ENCODE measurements around the gene VAMP4.

DNA sequence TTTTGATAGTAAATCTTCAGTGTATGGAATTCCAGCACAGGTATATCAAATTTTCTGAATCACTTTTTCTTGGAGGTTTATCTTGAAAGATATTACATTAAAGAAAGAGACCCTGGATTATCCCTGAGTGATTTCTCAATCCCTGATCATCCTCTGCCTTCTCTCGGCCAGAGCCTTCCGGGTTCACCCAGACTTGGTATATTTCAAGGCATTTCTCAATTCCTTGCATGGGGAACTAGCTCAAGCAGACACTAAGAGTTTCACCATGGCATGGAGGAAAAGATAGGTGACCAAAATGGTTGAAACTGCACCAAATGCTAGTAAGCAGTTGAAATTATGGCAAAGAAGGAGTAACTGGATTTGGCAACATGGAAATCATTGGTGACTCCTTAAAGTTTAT is 5.7 kb downstream of the VAMP4 start:
- TF ChIP-seq SMAD5 (IDR thresholded peaks at IDR 0.05; ENCODE audit: low read depth) (no peak), KAT2A (conservative IDR thresholded peaks at IDR 0.05; ENCODE audit: control insufficient read depth, low read depth, low read length) (no peak), SP1 (IDR thresholded peaks at IDR 0.05; ENCODE audit: low read depth, low read length) (no peak), SUZ12 (IDR thresholded peaks at IDR 0.05; ENCODE audit: unreplicated experiment) (no peak), CEBPB (IDR thresholded peaks at IDR 0.05; ENCODE audit: borderline replicate concordance in 1 of 2, low read depth in 2 of 2, low read length in 2 of 2) (no peak), YY1 (IDR thresholded peaks at IDR 0.05; ENCODE audit: low read depth, low read length) (no peak)
- TF ChIP-seq, protein P1, sequence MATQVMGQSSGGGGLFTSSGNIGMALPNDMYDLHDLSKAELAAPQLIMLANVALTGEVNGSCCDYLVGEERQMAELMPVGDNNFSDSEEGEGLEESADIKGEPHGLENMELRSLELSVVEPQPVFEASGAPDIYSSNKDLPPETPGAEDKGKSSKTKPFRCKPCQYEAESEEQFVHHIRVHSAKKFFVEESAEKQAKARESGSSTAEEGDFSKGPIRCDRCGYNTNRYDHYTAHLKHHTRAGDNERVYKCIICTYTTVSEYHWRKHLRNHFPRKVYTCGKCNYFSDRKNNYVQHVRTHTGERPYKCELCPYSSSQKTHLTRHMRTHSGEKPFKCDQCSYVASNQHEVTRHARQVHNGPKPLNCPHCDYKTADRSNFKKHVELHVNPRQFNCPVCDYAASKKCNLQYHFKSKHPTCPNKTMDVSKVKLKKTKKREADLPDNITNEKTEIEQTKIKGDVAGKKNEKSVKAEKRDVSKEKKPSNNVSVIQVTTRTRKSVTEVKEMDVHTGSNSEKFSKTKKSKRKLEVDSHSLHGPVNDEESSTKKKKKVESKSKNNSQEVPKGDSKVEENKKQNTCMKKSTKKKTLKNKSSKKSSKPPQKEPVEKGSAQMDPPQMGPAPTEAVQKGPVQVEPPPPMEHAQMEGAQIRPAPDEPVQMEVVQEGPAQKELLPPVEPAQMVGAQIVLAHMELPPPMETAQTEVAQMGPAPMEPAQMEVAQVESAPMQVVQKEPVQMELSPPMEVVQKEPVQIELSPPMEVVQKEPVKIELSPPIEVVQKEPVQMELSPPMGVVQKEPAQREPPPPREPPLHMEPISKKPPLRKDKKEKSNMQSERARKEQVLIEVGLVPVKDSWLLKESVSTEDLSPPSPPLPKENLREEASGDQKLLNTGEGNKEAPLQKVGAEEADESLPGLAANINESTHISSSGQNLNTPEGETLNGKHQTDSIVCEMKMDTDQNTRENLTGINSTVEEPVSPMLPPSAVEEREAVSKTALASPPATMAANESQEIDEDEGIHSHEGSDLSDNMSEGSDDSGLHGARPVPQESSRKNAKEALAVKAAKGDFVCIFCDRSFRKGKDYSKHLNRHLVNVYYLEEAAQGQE (IDR thresholded peaks at IDR 0.05; ENCODE audit: low read depth, low read length): no peak
